GF-D8 (cell line): ENCODE measurements around the gene ATG9B.
"Not testable (repeated sequence)": the region's sequence is repeated elsewhere in the genome, so short reads cannot be mapped to it uniquely, and the experiment has no call there.

ENCODE experiments used
- DNase-seq: peaks from one replicate; lab custom pipeline; 2025; lab: John Stamatoyannopoulos, UW

ATG9B gene

DNA sequence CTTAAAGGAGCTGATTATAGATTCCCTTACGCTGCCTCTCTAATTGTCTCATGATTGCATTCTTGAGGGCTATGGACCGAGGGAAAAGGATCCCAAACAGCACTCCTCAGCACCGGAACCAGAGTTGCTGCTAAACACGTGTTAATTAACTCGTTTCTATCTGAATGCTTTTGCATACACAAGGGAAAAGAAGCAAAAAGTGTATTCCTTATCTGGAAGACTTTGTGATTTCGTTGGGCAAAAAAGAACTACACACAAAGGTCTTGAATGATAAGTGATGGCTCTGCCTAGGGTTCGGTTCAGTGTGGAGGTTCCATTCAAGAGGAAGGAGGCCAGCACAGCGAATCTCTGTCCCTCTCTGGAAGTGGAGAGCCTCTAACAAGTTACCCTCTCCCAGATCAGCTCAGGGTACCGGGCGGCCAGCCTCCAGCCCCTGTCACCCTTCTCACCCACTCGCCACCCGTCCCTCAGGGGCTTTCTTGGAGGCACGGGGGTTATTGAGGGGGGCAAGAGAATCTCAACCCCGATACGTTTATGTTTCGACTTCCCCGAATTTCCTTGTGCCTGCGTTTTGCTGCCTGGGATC lies 34.6 kb upstream of the ATG9B start:
- DNase-seq: no peak

- DNase-seq: peak; percentile 99
Observed at GRCh38 chr7:151057989-151058780, 33.9 kb upstream of the ATG9B start.

GRCh38 chr7:151057506-151057988 lies 33.3 kb upstream of the ATG9B start, which contains the start of gene CDK5:
CDK5 (minus strand) TSS chr7:151057897; CDS start chr7:151057848, 49 bp downstream.
- no peak for DNase-seq

DNA sequence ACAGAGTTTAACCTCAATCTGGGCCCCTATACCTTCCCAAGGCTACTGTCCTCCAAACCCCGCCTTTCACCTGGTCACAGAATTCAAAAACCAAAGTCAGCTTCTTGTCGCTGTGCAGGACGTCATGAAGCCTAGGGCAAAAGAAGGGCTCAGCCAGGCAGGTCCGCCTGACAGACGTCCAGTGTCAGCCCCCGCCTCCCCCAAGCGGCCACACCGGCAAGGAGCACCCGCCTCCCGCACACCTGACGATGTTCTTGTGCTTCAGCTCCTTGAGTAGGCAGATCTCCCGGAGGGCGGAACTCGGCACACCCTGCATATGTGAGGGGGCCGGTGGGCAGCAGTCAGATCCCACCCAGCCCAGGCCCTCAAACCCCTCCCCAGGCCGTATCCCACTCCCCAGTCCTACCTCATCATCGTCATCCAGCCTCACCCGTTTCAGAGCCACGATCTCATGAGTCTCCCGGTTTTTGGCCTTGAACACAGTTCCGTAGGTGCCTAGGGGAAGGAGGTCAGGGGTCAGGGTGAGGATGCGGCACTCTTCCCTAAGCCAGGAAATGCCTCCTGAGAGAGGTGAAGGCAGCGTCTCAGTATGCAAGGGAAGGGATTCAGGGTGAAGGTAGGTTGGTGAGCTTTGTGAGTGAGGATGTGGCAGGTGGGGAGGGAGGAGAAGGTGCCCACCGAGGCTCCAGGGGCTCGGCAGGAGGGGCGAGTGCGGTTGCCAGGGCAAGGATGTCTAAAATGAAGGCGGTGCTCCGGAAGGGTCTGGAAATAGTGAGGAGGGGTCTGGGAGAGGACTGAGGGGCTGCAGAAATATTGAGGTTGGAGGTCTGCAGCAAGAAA lies 32.6 kb upstream of the ATG9B start:
- DNase-seq: no peak

DNA sequence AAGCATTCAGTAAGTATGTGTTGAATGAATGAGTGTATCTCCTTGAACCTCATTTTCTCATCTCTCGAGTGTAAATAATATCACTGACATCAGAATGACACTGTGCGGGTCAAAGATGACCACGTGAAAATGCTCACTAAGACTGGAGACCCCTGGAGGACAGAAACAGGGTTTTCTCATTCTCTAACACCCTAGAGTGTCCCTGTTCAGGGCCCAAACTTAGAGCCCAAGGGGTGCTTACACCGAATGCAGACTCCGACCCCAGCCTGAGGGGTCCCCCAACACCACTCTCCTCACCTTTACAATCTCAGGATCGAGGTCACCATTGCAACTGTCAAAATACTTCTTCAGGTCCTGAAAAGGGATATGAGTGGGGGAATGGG lies 32.0 kb upstream of the ATG9B start:
- DNase-seq: no peak

- no peak for DNase-seq
Observed at GRCh38 chr7:151053751-151054150, 29.5 kb upstream of the ATG9B start.

DNA sequence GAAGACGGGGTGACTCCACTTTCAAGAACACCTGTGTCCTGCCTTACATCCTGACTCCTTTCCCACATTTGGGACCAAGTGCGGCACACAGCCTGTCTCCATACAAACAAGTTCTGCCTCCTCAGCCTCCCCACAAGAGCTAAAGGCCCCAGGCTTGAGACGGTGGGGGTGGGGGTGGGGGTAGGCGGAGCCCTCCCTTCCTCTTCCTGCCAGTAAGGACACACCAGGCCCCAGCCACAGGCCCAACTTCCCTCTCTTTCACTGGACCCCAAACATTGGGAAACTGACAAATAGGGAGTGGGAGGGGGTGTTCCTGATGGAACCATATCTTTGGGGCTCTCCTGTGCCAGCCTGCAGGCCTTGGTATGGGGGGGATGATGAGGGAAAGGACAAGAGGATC lies 28.8 kb upstream of the ATG9B start:
- no peak for DNase-seq

- DNase-seq: no peak
Observed at GRCh38 chr7:151051108-151051507, 26.8 kb upstream of the ATG9B start.

DNA sequence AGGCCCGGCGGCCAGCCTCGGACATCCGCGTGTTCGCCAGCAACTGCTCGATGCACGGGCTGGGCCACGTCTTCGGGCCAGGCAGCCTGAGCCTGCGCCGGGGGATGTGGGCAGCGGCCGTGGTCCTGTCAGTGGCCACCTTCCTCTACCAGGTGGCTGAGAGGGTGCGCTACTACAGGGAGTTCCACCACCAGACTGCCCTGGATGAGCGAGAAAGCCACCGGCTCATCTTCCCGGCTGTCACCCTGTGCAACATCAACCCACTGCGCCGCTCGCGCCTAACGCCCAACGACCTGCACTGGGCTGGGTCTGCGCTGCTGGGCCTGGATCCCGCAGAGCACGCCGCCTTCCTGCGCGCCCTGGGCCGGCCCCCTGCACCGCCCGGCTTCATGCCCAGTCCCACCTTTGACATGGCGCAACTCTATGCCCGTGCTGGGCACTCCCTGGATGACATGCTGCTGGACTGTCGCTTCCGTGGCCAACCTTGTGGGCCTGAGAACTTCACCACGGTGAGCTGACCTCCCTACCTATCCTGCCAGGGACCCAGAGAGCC lies 24.7 kb upstream of the ATG9B start:
- no peak for DNase-seq

DNA sequence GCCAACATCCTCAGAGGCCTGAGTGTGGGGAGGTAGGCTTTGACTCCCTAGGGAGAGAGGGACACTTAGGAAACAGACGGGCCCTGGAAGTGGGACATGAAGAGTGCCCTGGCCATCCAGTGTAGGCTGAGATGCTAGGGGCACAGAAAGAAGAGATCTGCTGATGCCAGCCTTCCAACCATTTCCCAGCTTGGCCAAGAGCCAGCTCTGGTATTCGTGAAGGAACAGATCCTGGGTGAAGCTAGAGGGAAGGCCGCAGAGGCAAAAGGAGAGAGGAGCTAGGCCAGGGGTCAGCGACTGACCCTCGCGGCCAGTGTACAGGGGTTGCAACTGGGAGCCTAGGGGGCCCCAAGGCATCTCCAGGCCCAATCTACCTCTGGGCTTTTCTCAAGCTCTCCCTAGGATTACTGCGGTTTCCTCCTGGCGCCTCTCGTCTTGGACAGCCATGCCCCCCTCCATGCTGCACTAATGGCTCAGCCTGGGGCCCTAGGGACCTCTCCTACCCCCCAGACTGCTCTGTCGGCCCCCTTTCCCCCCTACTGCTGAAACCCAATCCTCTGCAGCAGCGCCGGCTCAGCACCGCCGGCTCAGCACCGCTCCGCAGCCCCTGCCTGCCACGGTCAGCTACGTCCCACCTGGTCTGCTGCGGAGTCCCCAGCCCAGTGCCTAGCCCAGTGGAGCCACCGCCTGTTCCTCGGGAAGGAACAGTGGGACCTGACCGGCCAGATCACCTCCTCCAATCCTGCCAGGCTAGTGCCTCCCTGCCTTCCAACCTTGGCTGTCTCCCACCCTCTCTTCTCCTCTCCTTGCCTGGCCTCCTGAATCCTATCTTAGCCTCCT lies 23.9 kb upstream of the ATG9B start, which contains the start of gene ASIC3:
Gene ASIC3 (plus strand): TSS at position 556 of the 840 bp plus-strand sequence. CDS start 355 bp downstream, outside the sequence.
- DNase-seq: no peak

GRCh38 chr7:151046603-151047573 lies 22.6 kb upstream of the ATG9B start:
- no peak for DNase-seq

DNA sequence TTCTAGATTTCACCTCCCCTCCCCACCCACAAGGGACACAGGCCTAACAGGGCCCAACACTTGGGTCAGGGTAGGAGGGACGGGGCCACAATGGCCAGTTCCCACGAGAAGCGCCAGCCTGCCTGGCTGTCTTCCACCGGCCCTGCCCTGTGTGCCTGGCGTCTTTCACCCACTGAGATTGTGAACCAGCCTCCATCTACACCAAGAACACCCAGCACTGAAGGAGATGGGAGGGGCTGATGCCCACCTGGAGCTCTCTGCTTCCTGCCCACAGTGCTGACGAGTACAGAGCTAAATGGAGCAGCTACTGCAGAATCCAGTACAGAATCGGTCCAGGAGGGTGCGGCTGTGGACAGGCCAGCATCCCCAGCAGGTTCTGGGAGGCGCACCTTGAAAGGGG lies 21.7 kb upstream of the ATG9B start:
- no peak for DNase-seq

GRCh38 chr7:151045262-151045661 lies 21.0 kb upstream of the ATG9B start:
- no peak for DNase-seq

GRCh38 chr7:151043959-151044358 lies 19.7 kb upstream of the ATG9B start:
- DNase-seq: no peak

DNA sequence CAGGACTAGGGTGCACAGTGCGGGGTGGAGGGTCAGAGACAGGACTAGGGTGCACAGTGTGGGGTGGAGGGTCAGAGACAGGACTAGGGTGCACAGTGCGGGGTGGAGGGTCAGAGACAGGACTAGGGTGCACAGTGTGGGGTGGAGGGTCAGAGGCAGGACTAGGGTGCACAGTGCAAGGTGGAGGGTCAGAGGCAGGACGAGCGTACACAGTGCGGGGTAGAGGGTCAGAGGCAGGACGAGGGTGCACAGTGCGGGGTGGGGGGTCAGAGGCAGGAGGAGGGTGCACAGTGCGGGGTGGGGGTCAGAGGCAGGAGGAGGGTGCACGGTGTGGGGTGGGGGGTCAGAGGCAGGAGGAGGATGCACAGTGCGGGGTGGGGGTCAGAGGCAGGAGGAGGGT lies 19.2 kb upstream of the ATG9B start:
- DNase-seq: not testable (repeated sequence)

DNA sequence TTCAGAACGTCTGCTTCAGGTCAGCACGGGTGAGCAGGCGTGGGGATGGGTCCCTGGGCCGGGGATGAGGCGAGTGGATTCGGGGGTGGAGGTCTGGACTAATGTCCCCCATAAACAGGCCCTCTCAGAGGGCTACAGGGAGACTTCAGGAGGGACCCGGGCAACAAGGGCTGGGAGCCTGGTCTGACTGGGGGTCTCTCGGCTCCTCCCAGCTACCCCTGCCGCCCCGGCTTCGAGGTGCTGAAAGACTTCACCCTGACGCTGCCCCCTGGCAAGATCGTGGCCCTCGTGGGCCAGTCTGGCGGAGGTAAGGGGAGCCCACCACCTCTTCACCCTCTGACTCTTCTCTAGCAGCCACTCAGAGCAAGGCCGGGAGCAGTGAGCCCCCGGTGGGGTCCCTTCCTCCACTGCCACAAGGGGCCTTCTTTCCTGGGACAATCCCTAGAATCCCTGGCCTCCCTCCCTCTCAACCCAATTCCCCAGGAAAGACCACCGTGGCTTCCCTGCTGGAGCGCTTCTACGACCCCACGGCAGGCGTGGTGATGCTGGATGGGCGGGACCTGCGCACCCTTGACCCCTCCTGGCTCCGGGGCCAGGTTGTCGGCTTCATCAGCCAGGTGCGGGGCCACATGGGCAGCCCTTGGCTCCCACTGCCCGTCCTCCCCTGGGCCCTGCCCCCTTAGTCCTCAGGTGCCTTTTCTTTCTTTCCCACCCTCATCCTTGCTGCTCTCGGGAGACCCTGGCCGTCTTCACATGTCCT lies 16.5 kb upstream of the ATG9B start:
- DNase-seq: no peak

DNA sequence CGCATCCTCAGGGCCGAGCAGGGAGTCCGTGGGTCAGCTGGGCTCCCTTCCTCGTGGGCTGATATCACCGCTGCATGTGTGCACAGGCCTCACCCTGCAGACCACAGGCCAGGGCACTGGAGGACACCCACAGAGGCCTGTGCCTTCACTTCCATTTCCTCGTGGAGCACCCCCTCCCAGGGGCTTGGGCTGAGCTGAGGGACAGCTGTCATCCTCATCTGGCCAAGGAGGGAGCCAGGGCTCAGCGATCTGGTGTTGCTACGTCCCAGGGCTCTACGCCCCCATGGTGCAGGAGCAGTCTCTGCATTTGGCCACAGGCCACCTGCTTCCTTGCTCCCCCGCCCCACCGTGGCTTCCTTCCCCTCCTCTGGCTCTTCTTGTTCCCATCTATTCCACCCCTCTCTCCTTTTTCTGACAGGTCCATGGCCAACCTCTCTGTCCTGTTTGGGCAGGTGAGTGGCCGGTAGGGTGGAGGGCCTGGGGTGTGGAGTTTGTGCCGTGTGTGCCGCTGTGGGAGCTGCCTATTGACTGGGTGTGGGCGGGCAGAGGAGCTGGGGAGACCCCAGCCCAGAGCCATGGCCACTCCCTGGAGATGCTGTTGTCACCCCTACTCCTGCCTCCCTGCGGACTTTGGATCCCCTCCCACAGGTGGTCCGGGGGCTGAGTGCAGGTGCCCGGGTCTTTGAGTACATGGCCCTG lies 15.7 kb upstream of the ATG9B start:
- DNase-seq: no peak

DNA sequence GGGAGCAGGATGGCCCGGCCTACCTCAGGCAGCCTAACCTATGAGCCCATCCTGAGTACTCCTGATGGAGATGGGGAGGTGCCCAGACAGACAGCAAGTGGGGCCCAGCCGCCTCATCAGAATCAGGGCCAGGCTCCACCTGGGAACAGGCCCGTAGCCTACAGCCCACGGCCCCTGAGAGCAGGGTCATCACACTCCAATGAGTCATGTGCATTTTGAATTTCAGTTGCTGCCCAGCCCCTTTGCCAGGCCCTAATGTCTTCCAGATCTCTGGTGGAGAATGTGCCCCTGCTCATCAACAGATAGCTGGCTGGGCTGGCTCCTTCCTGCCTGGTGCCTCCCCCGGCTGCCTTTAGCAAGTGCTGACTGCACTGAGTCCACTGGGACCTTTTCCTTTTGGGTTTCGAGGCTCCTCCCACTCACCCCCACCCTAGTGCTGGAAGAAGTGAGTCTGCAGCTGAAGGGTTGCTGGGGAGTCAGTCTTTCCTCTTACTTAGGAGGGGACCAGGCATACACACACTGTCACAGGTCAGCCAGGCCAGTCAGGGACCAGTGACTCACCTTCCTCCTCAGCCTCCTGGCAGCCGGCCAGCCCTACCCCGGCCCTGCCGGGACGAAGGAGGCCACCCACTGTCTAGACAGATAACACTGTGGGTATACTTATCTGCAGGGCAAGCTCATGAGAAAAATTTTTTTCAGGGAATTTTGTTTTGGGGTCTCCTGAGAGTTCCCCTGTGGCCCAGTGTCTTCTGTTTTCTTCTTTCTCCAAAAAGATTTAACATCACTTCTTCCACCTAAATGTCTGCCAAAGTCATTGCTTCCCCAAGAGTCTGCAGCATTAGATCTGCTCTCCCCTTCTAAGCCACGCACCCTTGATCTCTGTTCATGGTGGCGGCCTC lies 14.9 kb upstream of the ATG9B start:
- DNase-seq: peak; percentile 56
